Measurements from ENCODE around the gene DDAH1.

DNA sequence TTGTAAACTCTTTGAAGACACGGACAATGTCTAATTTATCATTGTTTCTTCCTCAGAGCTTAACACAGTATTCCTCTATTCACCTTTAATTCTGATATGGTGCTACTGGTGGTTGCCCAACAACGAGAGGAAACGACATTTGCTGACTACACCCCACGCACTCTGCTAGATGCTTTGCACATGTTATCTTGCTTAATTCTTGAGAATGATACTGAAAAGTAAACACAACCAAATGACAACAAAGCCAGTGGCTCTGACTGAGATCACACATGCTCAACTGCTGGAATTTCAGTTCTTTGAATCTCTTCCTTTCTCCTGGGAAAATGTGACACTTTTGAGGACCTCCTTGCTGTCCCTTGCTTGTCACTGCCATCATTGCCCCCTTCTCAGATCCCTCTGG is 37.2 kb upstream of the DDAH1 start:
- TF ChIP-seq POLR2A (IDR thresholded peaks at IDR 0.05; ENCODE audit: low read length) (no peak), GATA1 (IDR thresholded peaks at IDR 0.05; ENCODE audit: low read depth, low read length) (no peak)
